HG03159 (cell line): ENCODE measurements around the gene IL1A.
A peak's percentile ranks its signal among the peaks of the same experiment; 100 is the strongest.

Experiments used
- ATAC-seq: cut with Tn5 transposase; IDR thresholded peaks from one replicate; pipeline ENCODE4 v1.9.1; 2021; ENCODE audit warnings: mild to moderate bottlenecking, moderate library complexity; ENCODE audit not compliant: unreplicated experiment

IL1A gene

GRCh38 chr2:112728029-112728362, 56.3 kb downstream of the IL1A start:
- no peak for ATAC-seq

GRCh38 chr2:112727276-112728028, 56.8 kb downstream of the IL1A start:
- ATAC-seq = no peak

- ATAC-seq = peak; percentile 69
Measured at GRCh38 chr2:112726487-112727190, 57.7 kb downstream of the IL1A start.

GRCh38 chr2:112725545-112726457, 58.5 kb downstream of the IL1A start:
- ATAC-seq = no peak

- ATAC-seq = no peak
Measured at GRCh38 chr2:112724591-112725525, 59.4 kb downstream of the IL1A start.

GRCh38 chr2:112723995-112724394, 60.3 kb downstream of the IL1A start:
- no peak for ATAC-seq
